Nephron (organoid): Measurements from ENCODE around the gene OMP.

ENCODE experiments used
- H3K27ac Mint-ChIP-seq, 3 experiments: 2 replicates each; pipeline ENCODE4 v1.8.0; 2020; ENCODE audit warnings: mixed read lengths in 3 of 3, mild to moderate bottlenecking in 2 of 3, moderate library complexity in 1 of 3
- H3K27me3 Mint-ChIP-seq: 2 replicates; pipeline ENCODE4 v1.8.0; 2021; ENCODE audit warnings: low read depth, mild to moderate bottlenecking, moderate library complexity, mixed read lengths
- H3K36me3 Mint-ChIP-seq: 2 replicates; pipeline ENCODE4 v1.8.0; 2020; ENCODE audit warnings: low read depth, mixed read lengths
- H3K4me1 Mint-ChIP-seq: 2 replicates; pipeline ENCODE4 v1.8.0; 2020; ENCODE audit warnings: mixed read lengths
- H3K4me3 Mint-ChIP-seq, 3 experiments: 2 replicates each; pipeline ENCODE4 v1.8.0; 2020; ENCODE audit warnings: mild to moderate bottlenecking in 3 of 3, mixed read lengths in 3 of 3, moderate library complexity in 2 of 3
- H3K9me3 Mint-ChIP-seq: 2 replicates; pipeline ENCODE4 v1.8.0; 2020; ENCODE audit warnings: mixed read lengths
- CTCF ChIP-seq, 3 experiments: fragments of 200-600 bp; sonication (generic); IDR thresholded peaks; one replicate each; pipeline ENCODE4 v1.5.0; 2021; ENCODE audit warnings: antibody characterized with exemption in 3 of 3; ENCODE audit not compliant: unreplicated experiment in 3 of 3

The OMP gene

GRCh38 chr11:77066229-77067042 lies 36.2 kb upstream of the OMP start, which contains the start of gene CAPN5:
CAPN5 (plus strand) TSS chr11:77066971; CDS start chr11:77084887, 17,916 bp downstream.
- TF ChIP-seq CTCF (IDR thresholded peaks at IDR 0.05; ENCODE audit: unreplicated experiment in 3 of 3): peak in 2 of 3 experiments; percentile 5 to 33
- no peaks in the 10 kb centered on the region for H3K9me3 Mint-ChIP-seq
- H3K27ac Mint-ChIP-seq: peak within 1 kb of the TSS; percentile 89 to 99 (median 98)

GRCh38 chr11:77067861-77068443 lies 34.7 kb upstream of the OMP start:
- H3K9me3 Mint-ChIP-seq: no peaks in the 10 kb centered on the region
- peak overlapping the region; percentile 87 to 97 (median 93) for H3K4me3 Mint-ChIP-seq
- H3K36me3 Mint-ChIP-seq: no peaks in the 10 kb centered on the region
- peaks cover 9% of the 10 kb centered on the region for H3K27me3 Mint-ChIP-seq
- peak overlapping the region; percentile 78 to 81 (median 79) for H3K27ac Mint-ChIP-seq
- peaks cover 35% of the 10 kb centered on the region for H3K4me1 Mint-ChIP-seq
- TF ChIP-seq CTCF (IDR thresholded peaks at IDR 0.05; ENCODE audit: unreplicated experiment in 3 of 3): no peak

More at GRCh38 chr11:77066229-77067042, 36.2 kb upstream of the OMP start, which contains the start of gene CAPN5:
- Mint-ChIP-seq H3K36me3 (no peaks in the 10 kb centered on the region), H3K4me3 (peak within 1 kb of the TSS; percentile 92 to 98 (median 97)), H3K4me1 (peaks cover 23% of the 10 kb centered on the region), H3K27me3 (peaks cover 12% of the 10 kb centered on the region)

- Mint-ChIP-seq H3K9me3 (no peaks in the 10 kb centered on the region), H3K4me1 (peaks cover 42% of the 10 kb centered on the region), H3K4me3 (peak overlapping the region; percentile 87 to 97 (median 93)), H3K27me3 (peaks cover 7% of the 10 kb centered on the region), H3K27ac (peak overlapping the region; percentile 6 to 76 (median 11)), H3K36me3 (no peaks in the 10 kb centered on the region)
- no peak for TF ChIP-seq CTCF (IDR thresholded peaks at IDR 0.05; ENCODE audit: unreplicated experiment in 3 of 3)
These were observed 33.9 kb upstream of the OMP start for GRCh38 chr11:77068457-77069335.

GRCh38 chr11:77069336-77069968 lies 33.2 kb upstream of the OMP start:
- H3K27me3 Mint-ChIP-seq: peaks cover 4% of the 10 kb centered on the region
- no peaks in the 10 kb centered on the region for H3K36me3 Mint-ChIP-seq
- peak overlapping the region; percentile 87 to 97 (median 93) for H3K4me3 Mint-ChIP-seq
- TF ChIP-seq CTCF (IDR thresholded peaks at IDR 0.05; ENCODE audit: unreplicated experiment in 3 of 3): no peak
- no peaks in the 10 kb centered on the region for H3K9me3 Mint-ChIP-seq
- peaks cover 45% of the 10 kb centered on the region for H3K4me1 Mint-ChIP-seq
- peak overlapping the region in 1 of 3 experiments; percentile 6 for H3K27ac Mint-ChIP-seq

GRCh38 chr11:77069969-77070582 lies 32.6 kb upstream of the OMP start:
- Mint-ChIP-seq H3K9me3 (no peaks in the 10 kb centered on the region), H3K36me3 (no peaks in the 10 kb centered on the region), H3K4me3 (peak overlapping the region; percentile 32 to 74 (median 65)), H3K27me3 (no peaks in the 10 kb centered on the region), H3K4me1 (peaks cover 45% of the 10 kb centered on the region), H3K27ac (peak overlapping the region in 2 of 3 experiments; percentile 15 to 16)
- no peak for TF ChIP-seq CTCF (IDR thresholded peaks at IDR 0.05; ENCODE audit: unreplicated experiment in 3 of 3)
